HG03039 (cell line): ENCODE results near the gene FAM222A.

Experiments used
- ATAC-seq: cut with Tn5 transposase; IDR thresholded peaks from one replicate; pipeline ENCODE4 v1.9.1; 2021; ENCODE audit warnings: mild to moderate bottlenecking, moderate library complexity; ENCODE audit not compliant: unreplicated experiment

Gene FAM222A

DNA sequence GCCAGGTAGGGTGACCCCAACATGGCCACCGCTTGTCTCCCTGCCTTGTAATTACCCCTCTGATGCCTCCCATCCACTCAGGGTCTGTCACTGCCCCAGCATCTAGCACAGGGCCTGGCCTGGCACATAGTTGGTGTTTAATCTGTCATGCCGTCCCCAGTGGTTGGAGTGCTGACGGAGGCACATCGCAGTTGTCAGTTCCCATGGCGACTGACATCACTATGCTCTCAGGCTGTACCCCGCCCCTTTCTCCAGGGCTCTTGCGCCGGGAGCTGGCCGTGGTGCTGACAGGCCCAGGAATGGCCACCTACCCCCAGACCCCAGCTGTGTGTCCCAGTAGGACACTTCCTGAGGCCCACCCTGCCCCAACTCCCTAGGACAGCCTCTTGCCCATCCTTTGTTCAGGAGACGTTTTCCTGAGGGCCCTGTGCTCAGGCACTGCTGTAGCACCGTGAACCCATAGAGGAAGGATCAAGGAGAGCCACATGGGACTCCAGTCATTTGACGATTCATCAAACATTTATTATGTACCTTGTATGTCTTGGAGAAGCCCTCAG is 23.0 kb downstream of the FAM222A start:
- ATAC-seq = no peak

GRCh38 chr12:109737126-109737525 is 23.5 kb downstream of the FAM222A start:
- ATAC-seq = no peak

DNA sequence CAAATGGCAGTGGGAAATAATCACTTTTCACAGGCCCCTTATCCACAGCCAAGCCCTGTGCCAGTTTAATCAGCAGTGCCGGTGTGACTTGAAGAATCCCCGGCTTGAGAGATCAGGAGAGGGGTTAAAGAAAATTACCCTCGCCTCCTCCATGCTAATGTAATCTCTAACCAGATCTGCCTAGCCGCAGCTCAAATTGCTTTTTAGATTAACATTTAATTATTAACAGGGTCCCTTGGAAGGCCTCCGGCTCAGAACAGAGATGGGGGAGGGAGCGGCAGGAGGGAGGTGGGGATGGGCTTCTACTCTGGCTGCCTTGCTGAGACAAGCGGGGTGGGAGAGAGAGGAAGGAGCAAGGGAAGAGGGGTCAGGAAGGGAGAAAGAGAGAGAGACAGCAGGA is 24.0 kb downstream of the FAM222A start:
- ATAC-seq = no peak

GRCh38 chr12:109738209-109738608 is 24.6 kb downstream of the FAM222A start:
- ATAC-seq = no peak

DNA sequence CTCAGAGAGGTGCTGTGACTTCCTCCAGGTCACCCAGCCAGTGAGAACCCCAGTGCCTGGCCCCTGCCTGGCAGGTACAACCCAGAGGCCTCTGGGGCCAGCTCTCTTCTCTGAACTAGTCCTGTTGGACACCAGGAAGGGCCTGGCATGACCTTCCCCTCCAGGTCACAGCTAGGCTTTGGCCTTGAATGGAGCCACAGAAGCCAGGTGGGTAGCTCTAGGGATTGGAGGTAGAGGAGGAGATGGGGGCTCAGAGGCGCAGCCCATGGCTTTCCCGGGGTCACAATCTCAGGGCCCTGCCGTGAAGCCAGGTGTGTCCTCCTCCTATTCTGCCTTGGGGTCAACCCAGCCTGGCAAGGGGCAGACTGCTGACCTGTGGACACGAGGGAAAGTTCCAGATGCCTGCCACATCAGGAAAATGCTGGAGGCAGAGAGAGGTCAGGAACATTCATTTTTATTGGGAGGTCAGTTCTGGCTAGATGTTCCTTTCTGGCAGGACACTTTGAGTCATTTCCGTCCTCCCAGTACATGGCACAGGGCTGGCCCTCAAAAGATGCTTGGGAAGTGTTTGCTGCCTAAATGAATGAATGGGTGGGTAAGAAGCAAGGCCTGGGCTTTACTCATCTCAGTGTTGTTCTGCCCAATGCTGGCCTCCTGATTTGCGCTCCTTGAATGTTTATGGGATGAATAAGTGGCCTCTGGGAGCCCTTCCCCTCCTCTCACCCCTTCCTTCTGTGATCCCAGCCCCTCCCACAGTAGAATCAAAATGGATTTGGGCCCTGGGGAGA is 25.4 kb downstream of the FAM222A start:
- ATAC-seq = no peak

- ATAC-seq = no peak
Measured at GRCh38 chr12:109739747-109740693, 26.4 kb downstream of the FAM222A start.

DNA sequence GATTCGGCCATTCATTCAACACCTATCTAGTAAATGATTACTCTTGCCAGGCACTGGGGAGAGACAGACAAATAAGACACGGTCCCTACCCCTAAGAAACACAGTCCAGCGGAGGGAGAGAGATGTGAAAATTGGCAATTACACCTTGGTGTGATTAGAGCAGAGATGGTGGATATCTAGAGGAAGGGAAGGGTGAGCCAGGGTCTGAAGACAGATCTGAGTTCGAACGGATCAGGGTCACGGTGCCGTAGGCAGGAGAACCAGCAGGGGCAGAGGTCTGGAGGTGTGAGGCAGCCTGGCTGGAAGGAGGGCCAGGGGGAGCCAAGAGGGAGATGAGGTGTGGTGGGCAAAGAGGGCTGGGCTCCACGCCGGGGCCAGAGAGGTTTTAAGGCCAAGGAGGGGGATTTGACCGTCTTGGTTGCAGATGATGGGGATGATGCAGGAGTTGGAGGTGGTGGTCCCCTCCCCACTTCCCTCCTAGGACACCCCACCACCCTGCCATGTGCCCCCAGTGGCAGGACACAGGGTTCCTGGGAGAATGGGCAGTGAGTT is 27.1 kb downstream of the FAM222A start:
- ATAC-seq = no peak

DNA sequence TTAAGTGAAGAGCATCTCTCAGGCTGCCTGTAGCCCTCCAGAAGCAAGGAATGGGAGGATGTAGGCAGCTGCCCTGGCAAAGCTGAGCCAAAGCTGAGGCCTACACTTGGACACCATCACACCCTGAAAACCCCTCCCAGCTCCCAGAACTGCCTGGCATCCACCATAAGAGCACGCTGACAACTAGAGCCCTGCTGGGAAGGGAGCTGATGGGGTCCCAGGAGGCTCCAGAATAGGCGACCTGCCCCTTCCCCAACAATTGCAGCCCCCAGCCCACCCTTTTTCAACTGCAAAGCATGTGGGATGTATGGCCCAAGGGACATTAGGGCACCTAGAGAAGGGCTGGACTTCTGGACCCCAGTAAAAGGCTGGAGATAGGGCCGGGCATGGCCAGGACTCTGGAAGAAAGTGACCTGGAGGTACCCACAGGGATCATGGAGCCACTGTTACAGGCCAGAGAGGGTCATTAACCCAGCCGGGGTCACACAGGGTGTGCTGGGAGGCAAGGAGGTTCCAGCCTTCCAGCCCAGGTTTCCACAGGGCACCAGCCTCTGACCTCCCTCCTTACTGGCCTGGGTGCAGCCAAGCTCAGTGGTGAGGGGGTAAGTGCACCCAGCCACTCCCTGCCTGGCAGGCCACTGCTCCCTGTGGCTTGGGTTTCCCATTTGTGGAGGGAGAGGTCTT is 27.8 kb downstream of the FAM222A start:
- no peak for ATAC-seq

GRCh38 chr12:109741970-109742703 is 28.5 kb downstream of the FAM222A start:
- ATAC-seq = no peak

DNA sequence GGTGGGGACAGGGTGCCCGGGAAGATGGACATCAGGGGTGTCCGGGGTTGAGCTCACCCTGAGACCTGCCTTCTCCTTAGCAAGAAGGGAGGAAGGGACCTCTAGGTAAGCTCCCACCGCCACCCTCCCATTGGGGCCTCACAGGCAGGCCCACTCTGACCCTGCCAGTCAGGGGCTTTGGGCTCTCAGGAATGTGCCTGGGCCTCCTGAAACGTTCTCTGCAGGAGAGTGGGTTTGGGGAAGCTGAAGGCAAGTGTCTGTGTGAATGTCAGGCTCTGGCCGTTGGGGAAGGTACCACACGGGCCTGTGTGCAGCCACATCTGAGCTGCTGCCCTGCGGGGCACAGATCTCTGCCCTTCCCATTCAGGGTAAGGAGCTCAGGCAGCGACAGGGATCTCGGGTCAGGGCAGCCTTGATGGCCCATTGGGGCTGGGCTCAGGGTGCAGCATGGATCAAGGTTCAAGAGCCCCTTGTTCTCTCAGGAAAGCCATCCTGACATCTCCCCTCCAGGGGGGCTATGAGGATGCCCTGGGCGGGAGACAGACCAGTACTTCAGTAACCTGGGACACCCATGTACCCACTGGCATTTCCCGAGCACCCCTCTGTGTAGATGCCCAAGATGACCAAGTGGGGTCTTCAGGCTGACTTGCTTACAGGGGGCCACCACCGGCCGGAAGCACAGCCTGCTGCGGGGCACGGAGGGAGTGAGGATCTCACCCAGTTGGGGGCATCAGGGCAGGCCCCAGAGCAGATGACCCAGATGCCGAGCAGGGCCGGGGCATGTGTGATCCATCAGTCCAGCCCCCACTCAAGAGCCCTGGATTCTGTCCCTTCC is 29.7 kb downstream of the FAM222A start:
- ATAC-seq = no peak

GRCh38 chr12:109744026-109744425 is 30.4 kb downstream of the FAM222A start:
- ATAC-seq = no peak

GRCh38 chr12:109744986-109745942 is 31.6 kb downstream of the FAM222A start:
- no peak for ATAC-seq

- ATAC-seq = no peak
Measured at GRCh38 chr12:109752117-109753053, 38.8 kb downstream of the FAM222A start.

- no peak for ATAC-seq
Measured at GRCh38 chr12:109753054-109753401, 39.4 kb downstream of the FAM222A start.

DNA sequence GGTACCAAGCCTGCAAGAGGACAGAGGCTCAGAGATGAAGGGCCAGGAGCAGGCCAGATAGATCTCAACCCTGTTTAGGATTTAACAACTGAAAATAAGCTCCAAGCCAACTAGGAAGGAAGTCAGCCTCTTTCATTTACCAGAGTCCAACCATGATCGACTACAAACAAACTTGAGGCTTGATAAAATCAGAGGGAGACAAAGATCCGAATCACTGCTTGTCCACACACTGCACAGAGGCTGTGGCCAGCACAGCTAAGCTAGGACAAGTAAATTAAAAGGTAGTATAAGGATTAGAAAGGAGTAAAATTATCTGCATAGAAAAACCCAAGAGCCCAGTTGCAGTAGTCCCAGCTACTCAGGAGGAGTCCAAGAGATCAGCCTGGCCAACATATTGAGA is 40.3 kb downstream of the FAM222A start:
- no peak for ATAC-seq

GRCh38 chr12:109756457-109756856 is 42.8 kb downstream of the FAM222A start:
- no peak for ATAC-seq

DNA sequence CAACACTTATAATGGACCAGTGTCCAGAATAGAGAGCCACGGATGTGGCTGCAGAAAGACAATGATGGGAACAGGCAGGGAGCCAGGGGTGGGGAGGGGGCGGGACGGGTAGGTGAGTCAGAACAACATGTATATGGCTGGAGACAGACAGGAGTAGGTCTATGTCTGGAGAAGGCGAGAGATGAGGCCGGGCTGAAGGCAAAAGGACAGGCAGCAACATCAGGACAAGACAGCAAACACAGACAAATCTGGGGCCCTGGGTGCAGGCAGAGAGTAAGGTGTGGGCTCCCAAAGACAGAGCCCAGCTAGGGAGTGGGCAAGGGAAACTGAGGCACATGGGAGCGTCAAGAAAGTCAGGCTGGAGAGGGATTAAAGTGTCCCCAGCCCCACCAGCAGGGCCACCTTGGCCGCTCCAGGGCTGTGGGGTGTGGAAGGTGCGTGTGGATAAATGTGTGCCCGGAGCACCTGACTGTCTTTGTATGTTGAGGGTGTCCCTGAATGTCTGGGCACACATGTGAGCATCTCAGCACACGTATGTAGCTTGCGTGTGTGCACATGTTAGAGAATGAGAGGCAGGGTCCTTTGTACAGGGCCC is 44.1 kb downstream of the FAM222A start:
- no peak for ATAC-seq
